Measurements from ENCODE around the gene SLC50A1. TPM values are rescaled to one million over a fixed set of nuclear protein-coding genes. Genes with fewer than 3 reads are reported as not detected.
A peak's percentile ranks its signal among the peaks of the same experiment; 100 is the strongest.
"Not testable (repeated sequence)": the region's sequence is repeated elsewhere in the genome, so short reads cannot be mapped to it uniquely, and the experiment has no call there.

Gene SLC50A1
- total RNA-seq, 1 donor from 2014 or later, result 11.8 TPM

GRCh38 chr1:155116113-155116764, 19.4 kb upstream of the SLC50A1 start:
- Histone ChIP-seq H3K4me1 (no peaks in the 10 kb centered on the region), H3K27ac (no peak overlapping the region), H3K27me3 (no peaks in the 10 kb centered on the region), H3K4me3 (no peak overlapping the region), H3K36me3 (no peaks in the 10 kb centered on the region), H3K9me3 (no peaks in the 10 kb centered on the region)
- DNase-seq (ENCODE audit: extremely low spot score in 2 of 2), result no peak
- no peak for TF ChIP-seq POLR2AphosphoS5 (IDR thresholded peaks at IDR 0.05; ENCODE audit: insufficient read depth in 1 of 2, low read depth in 1 of 2)
- no peak for TF ChIP-seq POLR2A (IDR thresholded peaks at IDR 0.05)
- TF ChIP-seq CTCF (IDR thresholded peaks at IDR 0.05), result no peak
- intact Hi-C loops (cut with DNase I), result no loop called here

- Histone ChIP-seq H3K4me3 (no peak overlapping the region), H3K36me3 (no peaks in the 10 kb centered on the region)
- intact Hi-C loops (cut with DNase I), result no loop called here
Observed at GRCh38 chr1:155117610-155118009, 18.0 kb upstream of the SLC50A1 start.

GRCh38 chr1:155118090-155118489, 17.6 kb upstream of the SLC50A1 start:
- H3K9me3 ChIP-seq; H3K4me1 ChIP-seq; H3K4me3 ChIP-seq; H3K27me3 ChIP-seq; H3K27ac ChIP-seq; DNase-seq (ENCODE audit: extremely low spot score in 2 of 2); H3K36me3 ChIP-seq; intact Hi-C loops (cut with DNase I): not testable (repeated sequence)

More at GRCh38 chr1:155117610-155118009, 18.0 kb upstream of the SLC50A1 start:
- DNase-seq (ENCODE audit: extremely low spot score in 2 of 2), result no peak
- H3K27ac ChIP-seq, result no peak overlapping the region
- H3K27me3 ChIP-seq, result no peaks in the 10 kb centered on the region
- H3K4me1 ChIP-seq, result no peaks in the 10 kb centered on the region
- no peaks in the 10 kb centered on the region for H3K9me3 ChIP-seq
- TF ChIP-seq POLR2A (IDR thresholded peaks at IDR 0.05) (no peak), CTCF (IDR thresholded peaks at IDR 0.05) (no peak), POLR2AphosphoS5 (IDR thresholded peaks at IDR 0.05; ENCODE audit: insufficient read depth in 1 of 2, low read depth in 1 of 2) (no peak)

GRCh38 chr1:155120253-155120652, 15.4 kb upstream of the SLC50A1 start:
- Histone ChIP-seq H3K36me3 (no peaks in the 10 kb centered on the region), H3K4me1 (peaks cover 19% of the 10 kb centered on the region), H3K4me3 (no peak overlapping the region), H3K27me3 (no peaks in the 10 kb centered on the region), H3K27ac (peak overlapping the region; percentile 17), H3K9me3 (no peaks in the 10 kb centered on the region)
- TF ChIP-seq CTCF (IDR thresholded peaks at IDR 0.05) (no peak), POLR2AphosphoS5 (IDR thresholded peaks at IDR 0.05; ENCODE audit: insufficient read depth in 1 of 2, low read depth in 1 of 2) (no peak), POLR2A (IDR thresholded peaks at IDR 0.05) (no peak)
- intact Hi-C loops (cut with DNase I), result no loop called here
- no peak for DNase-seq (ENCODE audit: extremely low spot score in 2 of 2)

- Histone ChIP-seq H3K4me1 (peaks cover 29% of the 10 kb centered on the region), H3K27ac (no peak overlapping the region), H3K9me3 (no peaks in the 10 kb centered on the region), H3K36me3 (no peaks in the 10 kb centered on the region), H3K4me3 (no peak overlapping the region), H3K27me3 (no peaks in the 10 kb centered on the region)
- TF ChIP-seq POLR2A (IDR thresholded peaks at IDR 0.05), result no peak
- TF ChIP-seq CTCF (IDR thresholded peaks at IDR 0.05), result no peak
- no peak for TF ChIP-seq POLR2AphosphoS5 (IDR thresholded peaks at IDR 0.05; ENCODE audit: insufficient read depth in 1 of 2, low read depth in 1 of 2)
- no peak for DNase-seq (ENCODE audit: extremely low spot score in 2 of 2)
- intact Hi-C loops (cut with DNase I), result no loop called here
Observed at GRCh38 chr1:155121249-155121648, 14.4 kb upstream of the SLC50A1 start.
